Ishikawa (cell line): ENCODE measurements around the gene SIRT3.

Source experiments
- CEBPB ChIP-seq: IDR thresholded peaks from 2 replicates; pipeline ENCODE4 v1.6.1; 2012
- CREB1 ChIP-seq: IDR thresholded peaks from 2 replicates; pipeline ENCODE4 v1.6.1; 2012; ENCODE audit warnings: low read depth
- EGR1 ChIP-seq: IDR thresholded peaks from 2 replicates; pipeline ENCODE4 v1.6.1; 2012
- EP300 ChIP-seq: IDR thresholded peaks from 2 replicates; pipeline ENCODE4 v1.6.1; 2012; ENCODE audit warnings: borderline replicate concordance
- FOXM1 ChIP-seq: IDR thresholded peaks from 2 replicates; pipeline ENCODE4 v1.6.1; 2012; ENCODE audit warnings: low read depth, borderline replicate concordance
- MAX ChIP-seq: IDR thresholded peaks from 2 replicates; pipeline ENCODE4 v1.6.1; 2012
- NFIC ChIP-seq: IDR thresholded peaks from 2 replicates; pipeline ENCODE4 v1.6.1; 2012
- RAD21 ChIP-seq: IDR thresholded peaks from 2 replicates; pipeline ENCODE4 v1.6.1; 2012; ENCODE audit warnings: low read depth
- REST ChIP-seq: IDR thresholded peaks from 2 replicates; pipeline ENCODE4 v1.6.1; 2012; ENCODE audit warnings: low read depth, mild to moderate bottlenecking
- TAF1 ChIP-seq: IDR thresholded peaks from 2 replicates; pipeline ENCODE4 v1.6.1; 2012; ENCODE audit warnings: low read depth, mild to moderate bottlenecking
- TCF12 ChIP-seq: IDR thresholded peaks from 2 replicates; pipeline ENCODE4 v1.6.1; 2012; ENCODE audit warnings: low read depth
- TEAD4 ChIP-seq: IDR thresholded peaks from 2 replicates; pipeline ENCODE4 v1.6.1; 2012
- USF1 ChIP-seq: IDR thresholded peaks from 2 replicates; pipeline ENCODE4 v1.6.1; 2012
- YY1 ChIP-seq: IDR thresholded peaks from 2 replicates; pipeline ENCODE4 v1.6.1; 2012; ENCODE audit warnings: low read depth
- ZBTB7A ChIP-seq: IDR thresholded peaks from 2 replicates; pipeline ENCODE4 v1.6.1; 2012; ENCODE audit warnings: low read depth

The SIRT3 gene

GRCh38 chr11:203056-203944 lies 32.8 kb downstream of the SIRT3 start:
- TF ChIP-seq FOXM1 (no peak), MAX (no peak), TEAD4 (no peak), TAF1 (no peak)

GRCh38 chr11:202490-202889 lies 33.7 kb downstream of the SIRT3 start:
- TF ChIP-seq FOXM1, result no peak
- TF ChIP-seq EGR1, result no peak
- no peak for TF ChIP-seq NFIC
- TF ChIP-seq TCF12, result no peak
- TF ChIP-seq TAF1, result no peak

- TF ChIP-seq TCF12 (no peak), CREB1 (no peak), ZBTB7A (no peak), TAF1 (no peak)
These were observed 34.2 kb downstream of the SIRT3 start for GRCh38 chr11:201966-202365.

GRCh38 chr11:200224-201003 lies 35.7 kb downstream of the SIRT3 start:
- TF ChIP-seq RAD21, result no peak
- TF ChIP-seq CEBPB, result no peak
- no peak for TF ChIP-seq REST
- TF ChIP-seq TEAD4, result no peak
- no peak for TF ChIP-seq TAF1
- TF ChIP-seq USF1, result no peak
- TF ChIP-seq YY1, result no peak
- no peak for TF ChIP-seq CREB1
- no peak for TF ChIP-seq EGR1
- TF ChIP-seq MAX, result no peak
- TF ChIP-seq ZBTB7A, result no peak
- no peak for TF ChIP-seq FOXM1
- TF ChIP-seq TCF12, result no peak
- TF ChIP-seq EP300, result no peak
- no peak for TF ChIP-seq NFIC

- TF ChIP-seq MAX (no peak), FOXM1 (no peak), TAF1 (no peak), RAD21 (no peak), ZBTB7A (no peak), NFIC (no peak), EP300 (no peak), REST (no peak), TEAD4 (no peak), USF1 (no peak), TCF12 (no peak), CREB1 (no peak), CEBPB (no peak), EGR1 (no peak)
These were observed 36.4 kb downstream of the SIRT3 start for GRCh38 chr11:199782-200181.
